HG02610 (cell line): ENCODE results near the gene CHD9.
A peak's percentile ranks its signal among the peaks of the same experiment; 100 is the strongest.

Experiments used
- ATAC-seq: cut with Tn5 transposase; IDR thresholded peaks from one replicate; pipeline ENCODE4 v1.9.1; 2021; ENCODE audit warnings: mild to moderate bottlenecking, moderate library complexity; ENCODE audit not compliant: unreplicated experiment

CHD9 gene

GRCh38 chr16:53123747-53124146 lies 69.0 kb downstream of the CHD9 start:
- ATAC-seq: no peak

- no peak for ATAC-seq
Observed at GRCh38 chr16:53126390-53126789, 71.6 kb downstream of the CHD9 start.

- no peak for ATAC-seq
Observed at GRCh38 chr16:53129281-53130158, 74.7 kb downstream of the CHD9 start.

GRCh38 chr16:53130159-53131049 lies 75.6 kb downstream of the CHD9 start:
- ATAC-seq: peak; percentile 83

- no peak for ATAC-seq
Observed at GRCh38 chr16:53131050-53131362, 76.2 kb downstream of the CHD9 start.

- ATAC-seq: peak; percentile 15
Observed at GRCh38 chr16:53131363-53132071, 76.7 kb downstream of the CHD9 start.

GRCh38 chr16:53132406-53132805 lies 77.6 kb downstream of the CHD9 start:
- ATAC-seq: no peak

GRCh38 chr16:53135329-53135728 lies 80.5 kb downstream of the CHD9 start:
- no peak for ATAC-seq

GRCh38 chr16:53142823-53143568 lies 88.2 kb downstream of the CHD9 start:
- no peak for ATAC-seq

- ATAC-seq: no peak
Observed at GRCh38 chr16:53147500-53148065, 92.8 kb downstream of the CHD9 start.

GRCh38 chr16:53150769-53151168 lies 96.0 kb downstream of the CHD9 start:
- no peak for ATAC-seq

GRCh38 chr16:53152329-53152728 lies 97.5 kb downstream of the CHD9 start:
- peak; percentile 57 for ATAC-seq

GRCh38 chr16:53153130-53153529 lies 98.3 kb downstream of the CHD9 start:
- ATAC-seq: peak; percentile 67

- ATAC-seq: no peak
Observed at GRCh38 chr16:53154513-53154912, 99.7 kb downstream of the CHD9 start.

GRCh38 chr16:53156516-53156915 lies 101.7 kb downstream of the CHD9 start:
- ATAC-seq: no peak

GRCh38 chr16:53159781-53160436 lies 105.1 kb downstream of the CHD9 start:
- ATAC-seq: peak; percentile 54

- no peak for ATAC-seq
Observed at GRCh38 chr16:53166099-53166498, 111.3 kb downstream of the CHD9 start.

GRCh38 chr16:53168744-53169143 lies 114.0 kb downstream of the CHD9 start:
- no peak for ATAC-seq

- ATAC-seq: no peak
Observed at GRCh38 chr16:53172517-53172916, 117.7 kb downstream of the CHD9 start.

GRCh38 chr16:53175118-53175517 lies 120.3 kb downstream of the CHD9 start:
- no peak for ATAC-seq
